GM23248 (cell line): ENCODE results near the gene MAP1B. TPM values are rescaled to one million over a fixed set of nuclear protein-coding genes. Genes with fewer than 3 reads are reported as not detected.
"Not testable (repeated sequence)": the region's sequence is repeated elsewhere in the genome, so short reads cannot be mapped to it uniquely, and the experiment has no call there.

Source experiments
- DNase-seq: peaks from one replicate; pipeline ENCODE4 v3.0.0-alpha.2; 2015
- H2AFZ ChIP-seq: fragments of 200-600 bp; sonication (generic); 2 replicates; pipeline ENCODE4 v1.6.1; 2016; ENCODE audit warnings: antibody characterized with exemption
- H3F3A ChIP-seq: fragments of 200-600 bp; sonication (generic); 2 replicates; pipeline ENCODE4 v1.6.1; 2016; ENCODE audit warnings: mild to moderate bottlenecking, antibody characterized with exemption, mixed run types; ENCODE audit not compliant: insufficient read depth
- H3K27ac ChIP-seq: fragments of 200-600 bp; sonication (generic); 2 replicates; pipeline ENCODE4 v1.5.1; 2016; ENCODE audit warnings: mild to moderate bottlenecking
- H3K27me3 ChIP-seq: fragments of 200-600 bp; sonication (generic); replicated peaks from 2 replicates; pipeline ENCODE4 v1.6.1; 2016; ENCODE audit warnings: mild to moderate bottlenecking; ENCODE audit not compliant: insufficient read depth
- H3K36me3 ChIP-seq: fragments of 200-600 bp; sonication (generic); 2 replicates; pipeline ENCODE4 v1.6.1; 2016; ENCODE audit warnings: low read depth, mild to moderate bottlenecking
- H3K4me1 ChIP-seq: fragments of 200-600 bp; sonication (generic); 2 replicates; pipeline ENCODE4 v1.6.1; 2016; ENCODE audit warnings: mild to moderate bottlenecking; ENCODE audit not compliant: insufficient read depth
- H3K4me2 ChIP-seq: fragments of 200-600 bp; sonication (generic); one replicate; pipeline ENCODE4 v1.6.1; 2016; ENCODE audit warnings: mild to moderate bottlenecking; ENCODE audit not compliant: unreplicated experiment
- H3K4me3 ChIP-seq: fragments of 200-600 bp; sonication (generic); 2 replicates; pipeline ENCODE4 v1.5.1; 2016; ENCODE audit warnings: mild to moderate bottlenecking
- H3K79me2 ChIP-seq: fragments of 200-600 bp; sonication (generic); 2 replicates; pipeline ENCODE4 v1.6.1; 2016; ENCODE audit warnings: mild to moderate bottlenecking; ENCODE audit not compliant: insufficient read depth
- H3K9ac ChIP-seq: fragments of 200-600 bp; sonication (generic); 2 replicates; pipeline ENCODE4 v1.6.1; 2016; ENCODE audit warnings: mild to moderate bottlenecking
- H3K9me2 ChIP-seq: fragments of 200-600 bp; sonication (generic); 2 replicates; pipeline ENCODE4 v1.6.1; 2016; ENCODE audit warnings: mixed run types, mild to moderate bottlenecking, moderate library complexity; ENCODE audit not compliant: insufficient read depth
- H3K9me3 ChIP-seq: fragments of 200-600 bp; sonication (generic); one replicate; pipeline ENCODE4 v1.6.1; 2017; ENCODE audit warnings: low read depth
- H4K20me1 ChIP-seq: fragments of 200-600 bp; sonication (generic); 2 replicates; pipeline ENCODE4 v1.6.0; 2016; ENCODE audit not compliant: insufficient read depth
- EZH2 ChIP-seq: fragments of 200-600 bp; sonication (generic); IDR thresholded peaks from 2 replicates; pipeline ENCODE4 v1.6.1; 2018; ENCODE audit warnings: antibody characterized with exemption, mild to moderate bottlenecking; ENCODE audit not compliant: insufficient read depth, poor library complexity, severe bottlenecking
- EZH2phosphoT487 ChIP-seq: fragments of 200-600 bp; sonication (generic); IDR thresholded peaks from 2 replicates; pipeline ENCODE4 v1.6.1; 2018; ENCODE audit warnings: antibody characterized with exemption, moderate library complexity, mild to moderate bottlenecking, low read depth; ENCODE audit not compliant: insufficient read depth
- WGBS, 2 experiments: methylation state at CpG; one replicate each; pipeline ENCODE4 v1.1.6; 2015 to 2017; ENCODE audit warnings: low lambda C conversion rate in 2 of 2, low coverage in 1 of 2; ENCODE audit errors: missing lambda C conversion rate in 2 of 2; 5-methylcytosine and 5-hydroxymethylcytosine counted together
- in situ Hi-C: fragments of 300-500 bp; cut with MboI; formaldehyde crosslinking; loops from 2 replicates; pipeline ENCODE4 v1.15.0; 2020
- polyA plus RNA-seq: library from polyadenylated mRNA; unstranded; fragments of >200 nt; fragmentation: Nextera tagmentation; extraction: Ambion mirVana; gene quantifications from 2 replicates; pipeline ENCODE4 v1.2.1, GENCODE V29; 2016
- total RNA-seq: library from RNA; depleted of rRNA; stranded (reverse); fragments of >200 nt; shearing (Covaris generic); gene quantifications from 2 replicates; pipeline ENCODE4 v1.2.3, GENCODE V29; 2014

Gene MAP1B
- total and polyA plus RNA-seq, 2 experiments from 2014 or later: 149 to 267 TPM

- Histone ChIP-seq H3K9me2 (no peaks in the 10 kb centered on the region), H3K4me3 (no peak overlapping the region)
These were observed 29.9 kb upstream of the MAP1B start for GRCh38 chr5:72077390-72077789.

GRCh38 chr5:72079288-72079687 lies 28.0 kb upstream of the MAP1B start:
- Histone ChIP-seq H3K27ac (no peak overlapping the region), H3K79me2 (no peaks in the 10 kb centered on the region), H3F3A (no peaks in the 10 kb centered on the region), H3K27me3 (no peaks in the 10 kb centered on the region), H4K20me1 (no peaks in the 10 kb centered on the region), H3K9me2 (no peaks in the 10 kb centered on the region), H3K4me1 (no peaks in the 10 kb centered on the region), H3K36me3 (no peaks in the 10 kb centered on the region), H3K9me3 (no peaks in the 10 kb centered on the region), H3K9ac (no peak overlapping the region), H3K4me3 (no peak overlapping the region), H3K4me2 (no peak overlapping the region), H2AFZ (no peak overlapping the region)
- WGBS, 2 experiments: 26 to 30% methylated on average over 5 to 7 of the region's 7 CpGs
- TF ChIP-seq EZH2: no peak
- TF ChIP-seq EZH2phosphoT487: no peak
- in situ Hi-C loops: no loop called here
- no peak for DNase-seq

More at GRCh38 chr5:72077390-72077789, 29.9 kb upstream of the MAP1B start:
- Histone ChIP-seq H3K9me3 (no peaks in the 10 kb centered on the region), H3K9ac (no peak overlapping the region), H3K27me3 (no peaks in the 10 kb centered on the region), H3K36me3 (no peaks in the 10 kb centered on the region), H3K4me2 (no peak overlapping the region), H3K79me2 (no peaks in the 10 kb centered on the region), H3K27ac (no peak overlapping the region), H4K20me1 (no peaks in the 10 kb centered on the region), H3F3A (no peaks in the 10 kb centered on the region), H3K4me1 (no peaks in the 10 kb centered on the region), H2AFZ (no peak overlapping the region)
- TF ChIP-seq EZH2 (no peak), EZH2phosphoT487 (no peak)
- in situ Hi-C loops: no loop called here
- DNase-seq: no peak
- 89 to 92% methylated on average over 3 of the region's 3 CpGs for WGBS, 2 experiments

- no peak for DNase-seq
- no peak overlapping the region for H2AFZ ChIP-seq
- H4K20me1 ChIP-seq: no peaks in the 10 kb centered on the region
- H3K4me3 ChIP-seq: no peak overlapping the region
- no peaks in the 10 kb centered on the region for H3K9me2 ChIP-seq
- H3K9ac ChIP-seq: no peak overlapping the region
- no peaks in the 10 kb centered on the region for H3F3A ChIP-seq
- H3K9me3 ChIP-seq: no peaks in the 10 kb centered on the region
- H3K4me2 ChIP-seq: no peak overlapping the region
- H3K27ac ChIP-seq: no peak overlapping the region
- in situ Hi-C loops: no loop called here
- no peaks in the 10 kb centered on the region for H3K27me3 ChIP-seq
- H3K36me3 ChIP-seq: no peaks in the 10 kb centered on the region
- TF ChIP-seq EZH2 (no peak), EZH2phosphoT487 (no peak)
- 50 to 60% methylated on average over 1 of the region's 1 CpG for WGBS, 2 experiments
- H3K4me1 ChIP-seq: no peaks in the 10 kb centered on the region
- no peaks in the 10 kb centered on the region for H3K79me2 ChIP-seq
These were observed 25.2 kb upstream of the MAP1B start for GRCh38 chr5:72082048-72082447.

DNA sequence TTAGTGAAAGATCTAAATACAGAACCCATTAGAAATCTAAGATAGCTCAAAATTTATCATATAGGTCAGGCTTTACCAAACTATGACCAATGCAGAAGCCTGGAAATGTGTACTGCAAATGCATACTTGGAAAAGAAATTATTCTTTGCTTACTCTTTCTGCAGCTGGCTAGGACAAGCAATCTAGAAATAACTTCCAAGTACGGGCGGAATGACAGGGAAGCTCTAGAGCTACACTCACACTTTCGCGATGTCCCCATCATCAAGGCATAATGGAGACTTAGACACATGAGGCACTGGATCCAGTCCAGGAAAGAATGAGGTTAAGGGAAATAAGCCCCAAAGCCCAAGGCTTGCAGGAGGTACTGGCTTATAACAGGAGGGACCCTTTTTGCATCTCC lies 22.4 kb upstream of the MAP1B start:
- in situ Hi-C loops: no loop called here
- TF ChIP-seq EZH2 (no peak), EZH2phosphoT487 (no peak)
- Histone ChIP-seq H3F3A (no peaks in the 10 kb centered on the region), H4K20me1 (no peaks in the 10 kb centered on the region), H3K79me2 (no peaks in the 10 kb centered on the region), H3K27me3 (no peaks in the 10 kb centered on the region), H3K4me3 (no peak overlapping the region), H3K9me3 (no peaks in the 10 kb centered on the region), H2AFZ (no peak overlapping the region), H3K36me3 (no peaks in the 10 kb centered on the region), H3K4me2 (no peak overlapping the region), H3K4me1 (no peaks in the 10 kb centered on the region), H3K27ac (no peak overlapping the region), H3K9ac (no peak overlapping the region), H3K9me2 (no peaks in the 10 kb centered on the region)
- WGBS, 2 experiments: 48 to 77% methylated on average over 4 of the region's 4 CpGs
- DNase-seq: no peak

- H4K20me1 ChIP-seq: no peaks in the 10 kb centered on the region
- H3K27me3 ChIP-seq: no peaks in the 10 kb centered on the region
- no peak overlapping the region for H3K9ac ChIP-seq
- H3K9me3 ChIP-seq: no peaks in the 10 kb centered on the region
- H3K4me1 ChIP-seq: no peaks in the 10 kb centered on the region
- H3K4me2 ChIP-seq: no peak overlapping the region
- DNase-seq: no peak
- H2AFZ ChIP-seq: no peak overlapping the region
- in situ Hi-C loops: no loop called here
- TF ChIP-seq EZH2phosphoT487 (no peak), EZH2 (no peak)
- H3K27ac ChIP-seq: no peak overlapping the region
- H3K36me3 ChIP-seq: no peaks in the 10 kb centered on the region
- no peak overlapping the region for H3K4me3 ChIP-seq
- no peaks in the 10 kb centered on the region for H3K79me2 ChIP-seq
- H3F3A ChIP-seq: no peaks in the 10 kb centered on the region
- no peaks in the 10 kb centered on the region for H3K9me2 ChIP-seq
- 12 to 13% methylated on average over 2 of the region's 2 CpGs for WGBS, 2 experiments
These were observed 22.0 kb upstream of the MAP1B start for GRCh38 chr5:72085319-72085718.

- H3K27ac ChIP-seq, H2AFZ ChIP-seq, H3K4me2 ChIP-seq, H3K9ac ChIP-seq, in situ Hi-C loops, H3K4me1 ChIP-seq, DNase-seq, H3K79me2 ChIP-seq, H4K20me1 ChIP-seq, H3K9me3 ChIP-seq, H3K4me3 ChIP-seq, H3K36me3 ChIP-seq, H3K9me2 ChIP-seq, H3F3A ChIP-seq, H3K27me3 ChIP-seq: not testable (repeated sequence)
- 84 to 86% methylated on average over 8 of the region's 8 CpGs for WGBS, 2 experiments
These were observed 17.6 kb upstream of the MAP1B start for GRCh38 chr5:72089713-72090112.
